Measurements from ENCODE around the gene SYT7.

GRCh38 chr11:61486779-61487178 is 94.1 kb downstream of the SYT7 start:
- TF ChIP-seq CTCF (IDR thresholded peaks at IDR 0.05) (no peak), POLR2A (IDR thresholded peaks at IDR 0.05) (no peak)

All from testis (tissue), 2 donors.